Measurements from ENCODE around the gene SUCO. TPM values are rescaled to one million over a fixed set of nuclear protein-coding genes. Genes with fewer than 3 reads are reported as not detected.

SUCO gene
- total RNA-seq, 4 donors from 2014 or later: 5.8 to 11.3 (median 6.4) TPM

GRCh38 chr1:172574080-172574479, 41.1 kb downstream of the SUCO start:
- Histone ChIP-seq H3K4me1 (no peaks in the 10 kb centered on the region), H3K27ac (no peak overlapping the region), H3K4me3 (no peak overlapping the region), H3K27me3 (no peaks in the 10 kb centered on the region), H3K36me3 (peaks cover 0 to 46% of the 10 kb centered on the region in 2 donors), H3K9me3 (no peaks in the 10 kb centered on the region)
- TF ChIP-seq, protein P1, sequence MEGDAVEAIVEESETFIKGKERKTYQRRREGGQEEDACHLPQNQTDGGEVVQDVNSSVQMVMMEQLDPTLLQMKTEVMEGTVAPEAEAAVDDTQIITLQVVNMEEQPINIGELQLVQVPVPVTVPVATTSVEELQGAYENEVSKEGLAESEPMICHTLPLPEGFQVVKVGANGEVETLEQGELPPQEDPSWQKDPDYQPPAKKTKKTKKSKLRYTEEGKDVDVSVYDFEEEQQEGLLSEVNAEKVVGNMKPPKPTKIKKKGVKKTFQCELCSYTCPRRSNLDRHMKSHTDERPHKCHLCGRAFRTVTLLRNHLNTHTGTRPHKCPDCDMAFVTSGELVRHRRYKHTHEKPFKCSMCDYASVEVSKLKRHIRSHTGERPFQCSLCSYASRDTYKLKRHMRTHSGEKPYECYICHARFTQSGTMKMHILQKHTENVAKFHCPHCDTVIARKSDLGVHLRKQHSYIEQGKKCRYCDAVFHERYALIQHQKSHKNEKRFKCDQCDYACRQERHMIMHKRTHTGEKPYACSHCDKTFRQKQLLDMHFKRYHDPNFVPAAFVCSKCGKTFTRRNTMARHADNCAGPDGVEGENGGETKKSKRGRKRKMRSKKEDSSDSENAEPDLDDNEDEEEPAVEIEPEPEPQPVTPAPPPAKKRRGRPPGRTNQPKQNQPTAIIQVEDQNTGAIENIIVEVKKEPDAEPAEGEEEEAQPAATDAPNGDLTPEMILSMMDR (IDR thresholded peaks at IDR 0.05 in 4 of 5, conservative IDR thresholded peaks at IDR 0.05 in 1 of 5): no peak
- TF ChIP-seq POLR2A (IDR thresholded peaks at IDR 0.05): no peak
- in situ Hi-C loops (cut with MboI; ENCODE audit: low sequenced_read_pairs in 4 of 4): no loop called here
- DNase-seq (no peak), ATAC-seq (no peak)
- intact Hi-C loops (cut with DNase I; ENCODE audit: low total_unique reads): no loop called here

DNA sequence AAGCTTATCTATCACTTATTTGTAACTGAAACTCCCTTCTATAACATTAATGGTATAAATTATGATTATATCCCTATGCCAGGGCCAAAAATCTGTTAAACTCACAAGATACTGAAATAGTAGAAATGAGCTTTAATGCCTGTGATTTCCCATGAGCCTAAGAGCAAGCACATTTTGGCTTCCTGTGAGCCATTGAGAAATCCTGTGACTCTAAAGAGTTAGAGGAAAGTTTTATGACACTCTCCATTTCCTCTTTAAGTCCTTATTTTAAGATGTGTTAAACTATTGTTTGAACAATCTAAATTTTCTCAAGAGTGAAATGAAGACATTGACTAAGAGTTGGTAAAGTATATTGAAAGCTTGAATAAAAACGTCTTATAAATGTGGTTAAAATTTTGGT, 45.6 kb downstream of the SUCO start:
- intact Hi-C loops (cut with DNase I; ENCODE audit: low total_unique reads): no loop called here
- TF ChIP-seq, protein P1 (IDR thresholded peaks at IDR 0.05 in 4 of 5, conservative IDR thresholded peaks at IDR 0.05 in 1 of 5): no peak
- no peak for TF ChIP-seq POLR2A (IDR thresholded peaks at IDR 0.05)
- ATAC-seq: no peak
- Histone ChIP-seq H3K9me3 (no peaks in the 10 kb centered on the region), H3K36me3 (peaks cover 0 to 36% of the 10 kb centered on the region in 2 donors), H3K27me3 (no peaks in the 10 kb centered on the region), H3K27ac (no peak overlapping the region), H3K4me3 (no peak overlapping the region), H3K4me1 (no peaks in the 10 kb centered on the region)
- in situ Hi-C loops (cut with MboI; ENCODE audit: low sequenced_read_pairs in 4 of 4): no loop called here
- DNase-seq: no peak

GRCh38 chr1:172581273-172581672, 48.3 kb downstream of the SUCO start:
- Histone ChIP-seq H3K36me3 (peaks cover 0 to 21% of the 10 kb centered on the region in 2 donors), H3K27ac (no peak overlapping the region), H3K27me3 (no peaks in the 10 kb centered on the region), H3K9me3 (no peaks in the 10 kb centered on the region), H3K4me3 (no peak overlapping the region), H3K4me1 (no peaks in the 10 kb centered on the region)
- TF ChIP-seq, protein P1 (IDR thresholded peaks at IDR 0.05 in 4 of 5, conservative IDR thresholded peaks at IDR 0.05 in 1 of 5): no peak
- TF ChIP-seq POLR2A (IDR thresholded peaks at IDR 0.05): no peak
- intact Hi-C loops (cut with DNase I; ENCODE audit: low total_unique reads): no loop called here
- in situ Hi-C loops (cut with MboI; ENCODE audit: low sequenced_read_pairs in 4 of 4): no loop called here
- ATAC-seq: no peak
- no peak for DNase-seq

GRCh38 chr1:172581779-172582178, 48.8 kb downstream of the SUCO start:
- ATAC-seq (no peak), DNase-seq (no peak)
- no peak overlapping the region for H3K4me3 ChIP-seq
- intact Hi-C loops (cut with DNase I; ENCODE audit: low total_unique reads) (no loop called here), in situ Hi-C loops (cut with MboI; ENCODE audit: low sequenced_read_pairs in 4 of 4) (no loop called here)
- peaks cover 0 to 21% of the 10 kb centered on the region in 2 donors for H3K36me3 ChIP-seq
- no peaks in the 10 kb centered on the region for H3K4me1 ChIP-seq
- no peak overlapping the region for H3K27ac ChIP-seq
- TF ChIP-seq, protein P1 (IDR thresholded peaks at IDR 0.05 in 4 of 5, conservative IDR thresholded peaks at IDR 0.05 in 1 of 5): no peak
- no peak for TF ChIP-seq POLR2A (IDR thresholded peaks at IDR 0.05)
- H3K9me3 ChIP-seq: no peaks in the 10 kb centered on the region
- H3K27me3 ChIP-seq: no peaks in the 10 kb centered on the region

GRCh38 chr1:172582889-172583288, 49.9 kb downstream of the SUCO start:
- no peak overlapping the region for H3K27ac ChIP-seq
- no peak overlapping the region for H3K4me3 ChIP-seq
- in situ Hi-C loops (cut with MboI; ENCODE audit: low sequenced_read_pairs in 4 of 4): no loop called here
- H3K9me3 ChIP-seq: no peaks in the 10 kb centered on the region
- H3K36me3 ChIP-seq: peaks cover 0 to 21% of the 10 kb centered on the region in 2 donors
- DNase-seq (no peak), ATAC-seq (no peak)
- no peak for TF ChIP-seq POLR2A (IDR thresholded peaks at IDR 0.05)
- TF ChIP-seq, protein P1 (IDR thresholded peaks at IDR 0.05 in 4 of 5, conservative IDR thresholded peaks at IDR 0.05 in 1 of 5): no peak
- no peaks in the 10 kb centered on the region for H3K4me1 ChIP-seq
- intact Hi-C loops (cut with DNase I; ENCODE audit: low total_unique reads): no loop called here
- no peaks in the 10 kb centered on the region for H3K27me3 ChIP-seq

Data from gastrocnemius medialis (tissue), 4 donors.